DND-41 (cell line): ENCODE data around the gene CD109.

Experiments used
- ATAC-seq: fragments of 200-7000 bp; cut with Tn5 transposase; 3 replicates; pipeline ENCODE4 v1.9.1; 2021; ENCODE audit warnings: low read depth; ENCODE audit not compliant: insufficient read depth
- DNase-seq: peaks from one replicate; pipeline ENCODE4 v3.0.0-alpha.2; 2020
- H2AFZ ChIP-seq: 2 replicates; pipeline ENCODE4 v1.6.0; 2012; ENCODE audit warnings: low read depth, low read length
- H3K27ac ChIP-seq: 2 replicates; pipeline ENCODE4 v1.5.1; 2012; ENCODE audit warnings: low read length, inconsistent platforms
- H3K27me3 ChIP-seq: fragments of 200-600 bp; sonication (generic); 2 replicates; pipeline ENCODE4 v1.6.0; 2012; ENCODE audit warnings: low read length, mild to moderate bottlenecking, inconsistent platforms; ENCODE audit not compliant: insufficient read depth, poor library complexity
- H3K36me3 ChIP-seq: 2 replicates; pipeline ENCODE4 v1.5.1; 2012; ENCODE audit warnings: low read length, inconsistent platforms; ENCODE audit not compliant: insufficient read depth
- H3K4me1 ChIP-seq: 2 replicates; pipeline ENCODE4 v1.5.1; 2012; ENCODE audit warnings: mild to moderate bottlenecking, low read length; ENCODE audit not compliant: insufficient read depth
- H3K4me2 ChIP-seq: 2 replicates; pipeline ENCODE4 v1.6.0; 2012; ENCODE audit warnings: mild to moderate bottlenecking, moderate library complexity, low read length, inconsistent platforms; ENCODE audit not compliant: insufficient read depth
- H3K4me3 ChIP-seq, 2 experiments: fragments of 200-600 bp in 1 of 2; shearing (Covaris generic) in 1 of 2; 2 replicates each; pipeline ENCODE4 v1.5.1; 2012 to 2016; ENCODE audit warnings: inconsistent platforms in 2 of 2, low read length in 2 of 2, mild to moderate bottlenecking in 2 of 2, low read depth in 1 of 2, moderate library complexity in 1 of 2
- H3K79me2 ChIP-seq: 2 replicates; pipeline ENCODE4 v1.6.0; 2012; ENCODE audit warnings: low read length, inconsistent platforms; ENCODE audit not compliant: insufficient read depth
- H3K9ac ChIP-seq: 2 replicates; pipeline ENCODE4 v1.6.0; 2012; ENCODE audit warnings: low read depth, mild to moderate bottlenecking, inconsistent platforms, low read length, moderate library complexity
- H3K9me3 ChIP-seq: 2 replicates; pipeline ENCODE4 v1.5.1; 2012; ENCODE audit warnings: low read length, moderate library complexity, mild to moderate bottlenecking, inconsistent platforms; ENCODE audit not compliant: insufficient read depth, severe bottlenecking
- H4K20me1 ChIP-seq: 2 replicates; pipeline ENCODE4 v1.6.0; 2012; ENCODE audit warnings: low read length; ENCODE audit not compliant: insufficient read depth
- EZH2 ChIP-seq: IDR thresholded peaks from 3 replicates; pipeline ENCODE4 v1.6.1; 2012; ENCODE audit warnings: borderline replicate concordance, low read depth, mild to moderate bottlenecking, moderate library complexity, low read length, inconsistent platforms; ENCODE audit not compliant: severe bottlenecking
- TF ChIP-seq, protein P1 (sequence below): IDR thresholded peaks from 2 replicates; pipeline ENCODE4 v1.5.1; 2012; ENCODE audit warnings: borderline replicate concordance, low read length, moderate library complexity, mild to moderate bottlenecking; ENCODE audit not compliant: poor library complexity, severe bottlenecking; ENCODE audit errors: extremely low read depth

The CD109 gene

GRCh38 chr6:73738367-73739028 lies 42.5 kb downstream of the CD109 start:
- H3K36me3 ChIP-seq, result no peaks in the 10 kb centered on the region
- no peaks in the 10 kb centered on the region for H3K79me2 ChIP-seq
- H3K4me3 ChIP-seq, result no peak overlapping the region
- no peak overlapping the region for H3K4me2 ChIP-seq
- H3K9me3 ChIP-seq, result no peaks in the 10 kb centered on the region
- no peak overlapping the region for H2AFZ ChIP-seq
- H3K9ac ChIP-seq, result no peak overlapping the region
- H4K20me1 ChIP-seq, result no peaks in the 10 kb centered on the region
- no peak overlapping the region for H3K27ac ChIP-seq
- DNase-seq (no peak), ATAC-seq (no peak)
- no peak for TF ChIP-seq EZH2
- TF ChIP-seq, protein P1, sequence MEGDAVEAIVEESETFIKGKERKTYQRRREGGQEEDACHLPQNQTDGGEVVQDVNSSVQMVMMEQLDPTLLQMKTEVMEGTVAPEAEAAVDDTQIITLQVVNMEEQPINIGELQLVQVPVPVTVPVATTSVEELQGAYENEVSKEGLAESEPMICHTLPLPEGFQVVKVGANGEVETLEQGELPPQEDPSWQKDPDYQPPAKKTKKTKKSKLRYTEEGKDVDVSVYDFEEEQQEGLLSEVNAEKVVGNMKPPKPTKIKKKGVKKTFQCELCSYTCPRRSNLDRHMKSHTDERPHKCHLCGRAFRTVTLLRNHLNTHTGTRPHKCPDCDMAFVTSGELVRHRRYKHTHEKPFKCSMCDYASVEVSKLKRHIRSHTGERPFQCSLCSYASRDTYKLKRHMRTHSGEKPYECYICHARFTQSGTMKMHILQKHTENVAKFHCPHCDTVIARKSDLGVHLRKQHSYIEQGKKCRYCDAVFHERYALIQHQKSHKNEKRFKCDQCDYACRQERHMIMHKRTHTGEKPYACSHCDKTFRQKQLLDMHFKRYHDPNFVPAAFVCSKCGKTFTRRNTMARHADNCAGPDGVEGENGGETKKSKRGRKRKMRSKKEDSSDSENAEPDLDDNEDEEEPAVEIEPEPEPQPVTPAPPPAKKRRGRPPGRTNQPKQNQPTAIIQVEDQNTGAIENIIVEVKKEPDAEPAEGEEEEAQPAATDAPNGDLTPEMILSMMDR, result no peak
- H3K27me3 ChIP-seq, result no peaks in the 10 kb centered on the region
- H3K4me1 ChIP-seq, result no peaks in the 10 kb centered on the region

- Histone ChIP-seq H2AFZ (no peak overlapping the region), H3K79me2 (no peaks in the 10 kb centered on the region), H4K20me1 (no peaks in the 10 kb centered on the region), H3K4me1 (no peaks in the 10 kb centered on the region), H3K27ac (no peak overlapping the region), H3K9me3 (no peaks in the 10 kb centered on the region), H3K36me3 (no peaks in the 10 kb centered on the region), H3K27me3 (no peaks in the 10 kb centered on the region), H3K4me2 (no peak overlapping the region), H3K9ac (no peak overlapping the region), H3K4me3 (no peak overlapping the region)
- peak; percentile 85 for ATAC-seq
- TF ChIP-seq, protein P1, result peak; percentile 82
- TF ChIP-seq EZH2, result no peak
- DNase-seq, result no peak
Measured at GRCh38 chr6:73739096-73739495, 43.1 kb downstream of the CD109 start.

DNA sequence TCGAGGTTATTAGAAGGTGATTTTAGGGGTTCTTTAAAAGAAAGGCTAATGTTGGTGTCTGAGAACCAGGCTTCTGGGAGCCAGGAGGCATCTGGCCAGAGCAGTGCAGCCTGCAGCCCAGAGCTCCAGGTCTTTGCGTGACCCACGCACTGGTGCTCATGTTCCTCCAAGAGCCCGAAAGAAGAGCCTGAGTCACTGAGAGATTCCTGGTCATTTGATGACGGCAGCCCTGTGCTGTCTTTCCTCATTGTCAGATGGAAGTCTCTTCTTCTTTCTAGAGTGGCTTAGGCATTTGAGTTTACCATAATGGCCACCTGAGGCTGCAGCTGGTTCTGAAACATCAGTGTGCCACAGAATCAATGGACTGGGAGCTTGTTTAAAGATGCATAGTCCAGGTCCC lies 46.4 kb downstream of the CD109 start:
- DNase-seq (no peak), ATAC-seq (no peak)
- Histone ChIP-seq H3K27ac (no peak overlapping the region), H3K4me2 (no peak overlapping the region), H2AFZ (no peak overlapping the region), H3K36me3 (no peaks in the 10 kb centered on the region), H3K27me3 (no peaks in the 10 kb centered on the region), H3K9ac (no peak overlapping the region), H4K20me1 (no peaks in the 10 kb centered on the region), H3K9me3 (no peaks in the 10 kb centered on the region), H3K4me1 (no peaks in the 10 kb centered on the region), H3K4me3 (no peak overlapping the region), H3K79me2 (no peaks in the 10 kb centered on the region)
- TF ChIP-seq, protein P1, result no peak
- TF ChIP-seq EZH2, result no peak

DNA sequence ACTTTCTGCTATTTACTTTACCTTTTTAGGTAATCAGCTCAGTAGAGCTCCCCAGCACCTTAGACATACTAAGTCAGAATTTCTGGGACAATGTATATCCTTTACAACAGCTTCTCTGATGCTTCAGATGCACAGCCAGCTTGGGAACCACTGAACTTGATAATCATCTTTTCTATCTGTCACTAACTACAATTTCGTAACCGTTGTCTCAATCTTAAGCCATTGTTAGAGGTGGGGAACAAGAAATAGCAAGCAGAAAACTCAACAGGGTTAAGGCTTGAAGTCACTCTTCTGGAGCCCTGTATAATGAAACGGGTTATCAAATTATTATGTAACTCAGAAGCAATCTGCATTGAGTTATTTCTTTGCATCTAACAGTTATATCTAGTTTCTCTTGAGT lies 47.1 kb downstream of the CD109 start:
- no peak overlapping the region for H3K27ac ChIP-seq
- no peak overlapping the region for H3K4me3 ChIP-seq
- no peaks in the 10 kb centered on the region for H3K27me3 ChIP-seq
- no peak for TF ChIP-seq EZH2
- TF ChIP-seq, protein P1, result no peak
- no peaks in the 10 kb centered on the region for H3K4me1 ChIP-seq
- no peak overlapping the region for H3K4me2 ChIP-seq
- no peaks in the 10 kb centered on the region for H4K20me1 ChIP-seq
- no peak overlapping the region for H2AFZ ChIP-seq
- H3K36me3 ChIP-seq, result no peaks in the 10 kb centered on the region
- H3K79me2 ChIP-seq, result no peaks in the 10 kb centered on the region
- H3K9me3 ChIP-seq, result no peaks in the 10 kb centered on the region
- H3K9ac ChIP-seq, result no peak overlapping the region
- ATAC-seq, result no peak
- DNase-seq, result no peak
